ENCODE measurements around the gene GASK1A. TPM values are rescaled to one million over a fixed set of nuclear protein-coding genes. Genes with fewer than 3 reads are reported as not detected.

The GASK1A gene
- polyA plus RNA-seq, result 2.2 and 2.6 TPM in 2 replicates

DNA sequence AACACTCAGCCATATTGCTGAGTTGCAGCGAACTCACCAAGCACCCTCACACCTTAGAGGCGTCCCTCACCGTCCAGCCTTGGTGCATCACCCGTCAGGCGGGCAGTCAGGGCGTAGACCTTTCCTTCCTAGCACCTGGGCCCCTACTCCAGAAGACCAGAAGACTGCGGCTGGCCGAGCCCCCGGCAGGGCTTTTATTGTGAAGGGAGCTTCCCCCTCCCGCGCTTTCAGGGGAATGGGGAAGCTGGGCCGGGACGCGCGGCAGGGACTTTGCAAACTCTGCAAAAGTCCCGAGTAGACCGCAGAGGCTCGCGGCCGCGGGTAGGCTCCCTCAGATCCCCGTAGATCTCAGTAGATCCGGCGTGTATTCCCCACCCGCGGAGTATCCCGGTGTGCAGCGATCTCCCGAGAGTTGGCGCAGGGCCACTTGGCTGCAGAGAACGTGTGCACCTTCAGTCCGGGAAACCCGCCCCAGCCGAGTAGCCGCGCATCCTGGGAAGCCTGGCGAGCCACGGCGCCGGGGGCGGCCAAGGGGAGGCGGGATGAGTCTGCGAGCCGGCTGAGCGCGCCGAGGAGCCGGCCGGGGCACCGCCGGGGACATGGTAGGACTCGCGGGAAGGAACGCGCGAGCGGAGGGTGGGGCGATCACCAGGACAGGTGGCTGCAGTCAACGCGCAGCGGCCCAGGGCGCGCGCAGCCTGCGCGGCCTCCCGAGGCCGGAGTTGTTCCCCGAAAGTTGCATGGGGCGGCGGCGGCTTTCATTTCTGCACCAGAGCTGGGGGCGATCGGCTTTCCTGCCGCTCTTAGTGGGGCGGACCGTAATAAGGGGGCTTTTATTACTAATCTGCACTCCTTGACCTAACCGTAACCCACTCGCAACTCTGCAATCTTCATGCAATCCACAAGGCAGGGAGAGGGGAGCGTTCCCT is at the start of gene GASK1A:
Gene GASK1A (plus strand): TSS at position 268 of the 929 bp plus-strand sequence. CDS start 332 bp downstream, at position 600.

GRCh38 chr3:43105596-43106292 is 126.6 kb downstream of the GASK1A start, which contains the start of gene POMGNT2:
Gene POMGNT2 (minus strand): TSS chr3:43106079. CDS start chr3:43081431, 24,648 bp downstream.

Other genes with a start within 250 kb of the GASK1A start
- gene CCDC13, start 206.1 kb upstream of the GASK1A start, polyA plus RNA-seq, result 1.3 and 5.1 TPM in 2 replicates
- 1,119 and 1,494 TPM in 2 replicates for gene HIGD1A, start 174.8 kb upstream of the GASK1A start, polyA plus RNA-seq
- gene ACKR2, start 169.9 kb upstream of the GASK1A start, polyA plus RNA-seq, result 0.73 and 4.6 TPM in 2 replicates
- not detected in 2 replicates for gene CYP8B1, start 103.4 kb upstream of the GASK1A start, polyA plus RNA-seq
- 3.3 and 6.5 TPM in 2 replicates for gene ZNF662, start 73.2 kb upstream of the GASK1A start, polyA plus RNA-seq
- gene POMGNT2, start 126.8 kb downstream of the GASK1A start, polyA plus RNA-seq, result 14.3 and 14.7 TPM in 2 replicates

Data from Purkinje cell (primary cell).